ENCODE data around the gene AHSP. TPM values are rescaled to one million over a fixed set of nuclear protein-coding genes. Genes with fewer than 3 reads are reported as not detected.

AHSP gene
- total and polyA plus RNA-seq, 2 of the 4 experiments (the other 2 are of a cell fraction) = not detected

- Histone ChIP-seq H3K18ac (ENCODE audit: low read depth, low read length) (no peak overlapping the region), H3K9me1 (ENCODE audit: insufficient read depth, low read length) (peaks cover 11% of the 10 kb centered on the region), H3K23ac (ENCODE audit: low read depth, low read length) (no peak overlapping the region), H3K4me2 (ENCODE audit: low read depth, low read length) (no peak overlapping the region), H4K5ac (ENCODE audit: low read depth, low read length) (no peak overlapping the region), H2BK15ac (ENCODE audit: low read depth, low read length) (no peak overlapping the region), H3K14ac (replicated peaks; ENCODE audit: low read depth, low read length) (no peak overlapping the region), H2BK5ac (ENCODE audit: low read depth, low read length, poor library complexity, severe bottlenecking) (no peak overlapping the region), H3K56ac (ENCODE audit: extremely low read depth, insufficient read depth, low read length) (no peak overlapping the region), H2AK9ac (replicated peaks; ENCODE audit: low read depth, low read length, poor library complexity) (peak overlapping the region; percentile 45), H3K36me3 (ENCODE audit: control insufficient read depth, insufficient read depth, low read length) (peaks cover 46% of the 10 kb centered on the region), H3K27ac (ENCODE audit: insufficient read depth, low read length) (no peak overlapping the region), H2BK120ac (ENCODE audit: low read depth, low read length) (no peak overlapping the region), H4K20me1 (ENCODE audit: insufficient read depth, low read length) (peaks cover 52% of the 10 kb centered on the region), H2BK20ac (ENCODE audit: low read depth, low read length) (no peak overlapping the region), H3K79me1 (ENCODE audit: low read depth in 1 of 2, low read length in 2 of 2) (peaks cover 9 to 39% of the 10 kb centered on the region in 2 experiments; a peak in 3 of 4 replicates), H3K4me3 (ENCODE audit: insufficient read depth, low read depth, low read length) (no peak overlapping the region), H4K91ac (ENCODE audit: insufficient read depth, low read depth, low read length) (no peak overlapping the region), H2AK5ac (ENCODE audit: low read depth, low read length) (no peak overlapping the region), H4K8ac (ENCODE audit: low read depth in 2 of 2, low read length in 2 of 2) (no peak overlapping the region), H3K9ac (ENCODE audit: low read depth, low read length) (no peak overlapping the region), H3K9me3 (ENCODE audit: control insufficient read depth, insufficient read depth, low read length) (no peaks in the 10 kb centered on the region), H3K4ac (ENCODE audit: low read depth, low read length) (no peak overlapping the region), H3K27me3 (ENCODE audit: control insufficient read depth, insufficient read depth, low read length) (no peaks in the 10 kb centered on the region), H2AFZ (replicated peaks; ENCODE audit: low read length, poor library complexity) (peak overlapping the region; percentile 37), H3K4me1 (ENCODE audit: control insufficient read depth, insufficient read depth, low read length) (0 out of 2 replicates have a peak, but pooled peaks cover under 1% of the 10 kb centered on the region)
- CTCF ChIA-PET = no interaction called here
- dilution Hi-C loops (cut with HindIII; ENCODE audit: low sequenced_read_pairs, unreplicated experiment) = no loop called here
- in situ Hi-C loops (cut with MboI; ENCODE audit: low sequenced_read_pairs) = no loop called here
- DNase-seq = no peak
- POLR2A ChIA-PET (ENCODE audit: unreplicated experiment) = interaction anchor here (1.0 kb wide), 1 partner anchor 11 kb away, joined by 3 read pairs; no protein-coding TSS in a partner anchor
- BruUV-seq (replicated peaks) = no TSS peak
- intact Hi-C loops (cut with micrococcal nuclease) = no loop called here
- peak; percentile 3; the same call in 1 of the 2 replicates for ATAC-seq (ENCODE audit: low read depth)
- 100% methylated on average over 1 of the region's 3 CpGs; no CpG with 5 or more reads in 1 of the 2 experiments for WGBS, 2 experiments (ENCODE audit: extremely low coverage in 2 of 2, insufficient read length in 1 of 2)
- TF ChIP-seq USF2 (IDR thresholded peaks at IDR 0.05; ENCODE audit: low read depth, low read length) = no peak
- no peak for TF ChIP-seq FOS (IDR thresholded peaks at IDR 0.05; ENCODE audit: low read depth, low read length)
- no peak for TF ChIP-seq RFX5 (IDR thresholded peaks at IDR 0.05; ENCODE audit: low read depth, low read length)
- no peak for TF ChIP-seq NFE2L2 (IDR thresholded peaks at IDR 0.05; ENCODE audit: low read depth, low read length)
- TF ChIP-seq BHLHE40 (IDR thresholded peaks at IDR 0.05; ENCODE audit: low read depth, low read length) = no peak
- no peak for TF ChIP-seq ELK1 (IDR thresholded peaks at IDR 0.05; ENCODE audit: borderline replicate concordance, low read depth, low read length)
- no peak for TF ChIP-seq CTCF (conservative IDR thresholded peaks at IDR 0.05; ENCODE audit: low read depth, low read length)
- no peak for TF ChIP-seq MXI1 (IDR thresholded peaks at IDR 0.05; ENCODE audit: borderline replicate concordance, low read depth, low read length)
- no peak for TF ChIP-seq CHD1 (IDR thresholded peaks at IDR 0.05; ENCODE audit: low read depth, low read length)
- TF ChIP-seq MAFK (IDR thresholded peaks at IDR 0.05; ENCODE audit: low read depth, low read length) = no peak
- TF ChIP-seq CEBPB (IDR thresholded peaks at IDR 0.05; ENCODE audit: low read depth, low read length) = no peak
- no peak for TF ChIP-seq MAZ (IDR thresholded peaks at IDR 0.05; ENCODE audit: borderline replicate concordance, low read depth, low read length)
- no peak for TF ChIP-seq RCOR1 (IDR thresholded peaks at IDR 0.05; ENCODE audit: insufficient replicate concordance, low read length)
- TF ChIP-seq RAD21 (IDR thresholded peaks at IDR 0.05; ENCODE audit: low read length) = no peak
- no peak for TF ChIP-seq SMC3 (IDR thresholded peaks at IDR 0.05; ENCODE audit: low read depth, low read length)
- no peak for TF ChIP-seq POLR2A (IDR thresholded peaks at IDR 0.05; ENCODE audit: low read depth, low read length)
Observed at GRCh38 chr16:31478956-31479355, 48.7 kb upstream of the AHSP start.
